Smooth muscle cell (in vitro differentiated cells): Measurements from ENCODE around the gene DNASE1L3. TPM values are rescaled to one million over a fixed set of nuclear protein-coding genes. Genes with fewer than 3 reads are reported as not detected.

ENCODE experiments used
- DNase-seq: peaks from one replicate; lab custom pipeline; 2025; ENCODE audit not compliant: unreplicated experiment; lab: John Stamatoyannopoulos, UW
- H2AFZ ChIP-seq: fragments of 200-600 bp; sonication (generic); 2 replicates; pipeline ENCODE4 v1.6.0; 2016; ENCODE audit warnings: antibody characterized with exemption, low read depth, mild to moderate bottlenecking
- H3F3A ChIP-seq: fragments of 200-600 bp; sonication (generic); 2 replicates; pipeline ENCODE4 v1.6.0; 2017; ENCODE audit warnings: antibody characterized with exemption, low read depth
- H3K27ac ChIP-seq: fragments of 200-600 bp; sonication (generic); 2 replicates; pipeline ENCODE4 v1.5.1; 2016; ENCODE audit warnings: low read depth, mild to moderate bottlenecking
- H3K27me3 ChIP-seq: fragments of 200-600 bp; sonication (generic); 2 replicates; pipeline ENCODE4 v1.6.1; 2016; ENCODE audit warnings: low read depth, mild to moderate bottlenecking
- H3K36me3 ChIP-seq: fragments of 200-600 bp; sonication (generic); 2 replicates; pipeline ENCODE4 v1.5.1; 2016; ENCODE audit warnings: low read depth
- H3K4me1 ChIP-seq: fragments of 200-600 bp; sonication (generic); 2 replicates; pipeline ENCODE4 v1.5.1; 2016; ENCODE audit warnings: low read depth
- H3K4me2 ChIP-seq: fragments of 200-600 bp; sonication (generic); 2 replicates; pipeline ENCODE4 v1.6.0; 2016; ENCODE audit warnings: mild to moderate bottlenecking
- H3K4me3 ChIP-seq: fragments of 200-600 bp; sonication (generic); 2 replicates; pipeline ENCODE4 v1.5.1; 2016; ENCODE audit warnings: mild to moderate bottlenecking
- H3K79me2 ChIP-seq: fragments of 200-600 bp; sonication (generic); 2 replicates; pipeline ENCODE4 v1.6.0; 2016; ENCODE audit warnings: low read depth, mild to moderate bottlenecking
- H3K9ac ChIP-seq: fragments of 200-600 bp; sonication (generic); 2 replicates; pipeline ENCODE4 v1.6.0; 2016; ENCODE audit warnings: low read depth
- H3K9me3 ChIP-seq: fragments of 200-600 bp; sonication (generic); replicated peaks from 2 replicates; pipeline ENCODE4 v1.5.1; 2016; ENCODE audit warnings: low read depth
- H4K20me1 ChIP-seq: fragments of 200-600 bp; sonication (generic); 2 replicates; pipeline ENCODE4 v1.6.0; 2016; ENCODE audit warnings: low read depth
- CTCF ChIP-seq: fragments of 200-600 bp; sonication (generic); IDR thresholded peaks from 2 replicates; pipeline ENCODE4 v1.5.1; 2017; ENCODE audit warnings: borderline replicate concordance, mild to moderate bottlenecking, antibody characterized with exemption; ENCODE audit not compliant: insufficient read depth, poor library complexity, severe bottlenecking
- WGBS: methylation state at CpG from one replicate; pipeline ENCODE4 v1.1.7; 2016; ENCODE audit warnings: low lambda C conversion rate; 5-methylcytosine and 5-hydroxymethylcytosine counted together
- polyA plus RNA-seq: library from polyadenylated mRNA; unstranded; fragments of >200 nt; fragmentation: Nextera tagmentation; extraction: Ambion mirVana; gene quantifications from 2 replicates; pipeline ENCODE4 v1.2.1, GENCODE V29; 2016
- total RNA-seq: library from RNA; depleted of rRNA; stranded (reverse); fragments of >200 nt; gene quantifications from 2 replicates; pipeline ENCODE4 v1.2.3, GENCODE V29; 2014

Gene DNASE1L3
- total and polyA plus RNA-seq, 2 experiments from 2014 or later: 2.0 TPM; not detected in 1

- H2AFZ ChIP-seq: no peak overlapping the region
- no peaks in the 10 kb centered on the region for H3K9me3 ChIP-seq
- no peak overlapping the region for H3K9ac ChIP-seq
- no peaks in the 10 kb centered on the region for H3K36me3 ChIP-seq
- H3K4me1 ChIP-seq: peaks cover 5% of the 10 kb centered on the region
- H3K4me3 ChIP-seq: no peak overlapping the region
- DNase-seq: no peak
- 89% methylated on average over 10 of the region's 10 CpGs for WGBS
- TF ChIP-seq CTCF: no peak
- no peaks in the 10 kb centered on the region for H4K20me1 ChIP-seq
- H3K27me3 ChIP-seq: no peaks in the 10 kb centered on the region
- no peak overlapping the region for H3K4me2 ChIP-seq
- no peak overlapping the region for H3K27ac ChIP-seq
- H3K79me2 ChIP-seq: no peaks in the 10 kb centered on the region
- H3F3A ChIP-seq: no peaks in the 10 kb centered on the region
These were observed 4.7 kb upstream of the DNASE1L3 start for GRCh38 chr3:58215317-58216025.

GRCh38 chr3:58214484-58215316 lies 3.9 kb upstream of the DNASE1L3 start:
- Histone ChIP-seq H3K9me3 (no peaks in the 10 kb centered on the region), H3K4me2 (no peak overlapping the region), H3K4me1 (peaks cover 5% of the 10 kb centered on the region), H3K27me3 (no peaks in the 10 kb centered on the region), H3K79me2 (no peaks in the 10 kb centered on the region), H3K36me3 (no peaks in the 10 kb centered on the region), H3K27ac (no peak overlapping the region), H3K4me3 (no peak overlapping the region), H3F3A (no peaks in the 10 kb centered on the region), H3K9ac (no peak overlapping the region), H2AFZ (no peak overlapping the region), H4K20me1 (no peaks in the 10 kb centered on the region)
- no peak for TF ChIP-seq CTCF
- DNase-seq: no peak
- 76% methylated on average over 7 of the region's 7 CpGs for WGBS

- 99% methylated on average over 3 of the region's 3 CpGs for WGBS
- TF ChIP-seq CTCF: no peak
- Histone ChIP-seq H2AFZ (no peak overlapping the region), H4K20me1 (no peaks in the 10 kb centered on the region), H3K4me1 (no peaks in the 10 kb centered on the region), H3K36me3 (no peaks in the 10 kb centered on the region), H3K27ac (no peak overlapping the region), H3K9me3 (no peaks in the 10 kb centered on the region), H3K79me2 (no peaks in the 10 kb centered on the region), H3K9ac (no peak overlapping the region), H3K4me3 (no peak overlapping the region), H3K27me3 (no peaks in the 10 kb centered on the region), H3K4me2 (no peak overlapping the region), H3F3A (no peaks in the 10 kb centered on the region)
- no peak for DNase-seq
These were observed 839 bp downstream of the DNASE1L3 start for GRCh38 chr3:58209933-58210332.
